Activated CD4-positive, alpha-beta T cell treated with anti-CD3 and anti-CD28 coated beads, Interleukin-2, Interleukin-4, amounts not matched to agents 100 ng/mL and 50 ng/mL, durations not matched to agents 16 hours and 8 hours (primary cell): ENCODE measurements around the gene RPL32.
"Not testable (repeated sequence)": the region's sequence is repeated elsewhere in the genome, so short reads cannot be mapped to it uniquely, and the experiment has no call there.

Source experiments
- DNase-seq: peaks from one replicate; pipeline ENCODE4 v3.0.0-alpha.2; 2020; ENCODE audit warnings: low spot score

RPL32 gene

GRCh38 chr3:12808587-12808986, 32.8 kb downstream of the RPL32 start:
- no peak for DNase-seq

- DNase-seq, result no peak
Measured at GRCh38 chr3:12807601-12808359, 33.6 kb downstream of the RPL32 start.

- DNase-seq, result no peak
Measured at GRCh38 chr3:12807066-12807465, 34.3 kb downstream of the RPL32 start.

- DNase-seq, result no peak
Measured at GRCh38 chr3:12803371-12803770, 38.0 kb downstream of the RPL32 start.

- DNase-seq, result no peak
Measured at GRCh38 chr3:12799525-12800440, 41.6 kb downstream of the RPL32 start.

- no peak for DNase-seq
Measured at GRCh38 chr3:12798559-12799179, 42.7 kb downstream of the RPL32 start.

GRCh38 chr3:12797892-12798558, 43.3 kb downstream of the RPL32 start:
- no peak for DNase-seq

GRCh38 chr3:12797124-12797891, 44.1 kb downstream of the RPL32 start:
- DNase-seq, result no peak

- no peak for DNase-seq
Measured at GRCh38 chr3:12796171-12797123, 44.9 kb downstream of the RPL32 start, which contains the start of gene CAND2. TSS of gene CAND2 (plus strand) at chr3:12796680. CDS start at chr3:12796721, 41 bp downstream.

- DNase-seq, result no peak
Measured at GRCh38 chr3:12793701-12794100, 47.7 kb downstream of the RPL32 start.

- DNase-seq, result no peak
Measured at GRCh38 chr3:12791430-12791829, 49.9 kb downstream of the RPL32 start.

- not testable (repeated sequence) for DNase-seq
Measured at GRCh38 chr3:12787967-12788690, 53.2 kb downstream of the RPL32 start.

- DNase-seq, result peak; percentile 34
Measured at GRCh38 chr3:12787346-12787745, 54.0 kb downstream of the RPL32 start.

- no peak for DNase-seq
Measured at GRCh38 chr3:12785096-12785495, 56.3 kb downstream of the RPL32 start.
